K562 treated with DMSO at 1 percent for 24 hours (cell line): ENCODE results near the gene ADAM12. TPM values are rescaled to one million over a fixed set of nuclear protein-coding genes. Genes with fewer than 3 reads are reported as not detected.

Experiments used
- total RNA-seq: library from RNA; unstranded; fragments of 300-600 nt; gene quantifications from 2 replicates; pipeline ENCODE4 v1.2.3, GENCODE V29; 2022; ENCODE audit warnings: low read depth; ENCODE audit not compliant: insufficient read depth

The ADAM12 gene, protein sequence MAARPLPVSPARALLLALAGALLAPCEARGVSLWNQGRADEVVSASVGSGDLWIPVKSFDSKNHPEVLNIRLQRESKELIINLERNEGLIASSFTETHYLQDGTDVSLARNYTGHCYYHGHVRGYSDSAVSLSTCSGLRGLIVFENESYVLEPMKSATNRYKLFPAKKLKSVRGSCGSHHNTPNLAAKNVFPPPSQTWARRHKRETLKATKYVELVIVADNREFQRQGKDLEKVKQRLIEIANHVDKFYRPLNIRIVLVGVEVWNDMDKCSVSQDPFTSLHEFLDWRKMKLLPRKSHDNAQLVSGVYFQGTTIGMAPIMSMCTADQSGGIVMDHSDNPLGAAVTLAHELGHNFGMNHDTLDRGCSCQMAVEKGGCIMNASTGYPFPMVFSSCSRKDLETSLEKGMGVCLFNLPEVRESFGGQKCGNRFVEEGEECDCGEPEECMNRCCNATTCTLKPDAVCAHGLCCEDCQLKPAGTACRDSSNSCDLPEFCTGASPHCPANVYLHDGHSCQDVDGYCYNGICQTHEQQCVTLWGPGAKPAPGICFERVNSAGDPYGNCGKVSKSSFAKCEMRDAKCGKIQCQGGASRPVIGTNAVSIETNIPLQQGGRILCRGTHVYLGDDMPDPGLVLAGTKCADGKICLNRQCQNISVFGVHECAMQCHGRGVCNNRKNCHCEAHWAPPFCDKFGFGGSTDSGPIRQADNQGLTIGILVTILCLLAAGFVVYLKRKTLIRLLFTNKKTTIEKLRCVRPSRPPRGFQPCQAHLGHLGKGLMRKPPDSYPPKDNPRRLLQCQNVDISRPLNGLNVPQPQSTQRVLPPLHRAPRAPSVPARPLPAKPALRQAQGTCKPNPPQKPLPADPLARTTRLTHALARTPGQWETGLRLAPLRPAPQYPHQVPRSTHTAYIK
- total RNA-seq = not detected in 2 replicates

GRCh38 chr10:126387931-126388911 lies at the start of gene ADAM12:
Gene ADAM12, minus strand, starts transcription at chr10:126388477. Its CDS starts 332 bp downstream, at chr10:126388145.

